Astrocyte (in vitro differentiated cells and primary cell): ENCODE data around the gene CEMP1. TPM values are rescaled to one million over a fixed set of nuclear protein-coding genes. Genes with fewer than 3 reads are reported as not detected.
A peak's percentile ranks its signal among the peaks of the same experiment; 100 is the strongest.
"Not testable (repeated sequence)": the region's sequence is repeated elsewhere in the genome, so short reads cannot be mapped to it uniquely, and the experiment has no call there.

ENCODE experiments used
- DNase-seq: peaks from one replicate; pipeline ENCODE4 v3.0.0-alpha.2; 2010; ENCODE audit warnings: low read depth
- FAIRE-seq: peaks from 2 replicates; lab custom pipeline; 2011; peaks lifted over from hg19 to GRCh38; lab: Jason Lieb, UNC
- H2AFZ ChIP-seq: 2 replicates; pipeline ENCODE4 v1.6.0; 2012; ENCODE audit warnings: low read depth, low read length, inconsistent platforms
- H3K27ac ChIP-seq: 2 replicates; pipeline ENCODE4 v1.5.1; 2011; ENCODE audit warnings: low read depth, low read length, inconsistent platforms
- H3K27me3 ChIP-seq: 2 replicates; pipeline ENCODE4 v1.6.0; 2011; ENCODE audit warnings: low read length, inconsistent platforms; ENCODE audit not compliant: insufficient read depth
- H3K36me3 ChIP-seq: 2 replicates; pipeline ENCODE4 v1.5.1; 2011; ENCODE audit warnings: low read length, inconsistent platforms; ENCODE audit not compliant: insufficient read depth
- H3K4me1 ChIP-seq: 2 replicates; pipeline ENCODE4 v1.5.1; 2011; ENCODE audit warnings: low read length, inconsistent platforms; ENCODE audit not compliant: insufficient read depth
- H3K4me2 ChIP-seq: 2 replicates; pipeline ENCODE4 v1.6.0; 2012; ENCODE audit warnings: low read length, inconsistent platforms
- H3K4me3 ChIP-seq: 2 replicates; pipeline ENCODE4 v1.5.1; 2011; ENCODE audit warnings: low read depth, mild to moderate bottlenecking, low read length, inconsistent platforms; ENCODE audit not compliant: insufficient read depth
- H3K79me2 ChIP-seq: 2 replicates; pipeline ENCODE4 v1.6.0; 2012; ENCODE audit warnings: mild to moderate bottlenecking, low read length, inconsistent platforms; ENCODE audit not compliant: insufficient read depth
- H3K9ac ChIP-seq: 2 replicates; pipeline ENCODE4 v1.6.0; 2012; ENCODE audit warnings: mild to moderate bottlenecking, low read length, inconsistent platforms
- H3K9me3 ChIP-seq: 2 replicates; pipeline ENCODE4 v1.5.1; 2012; ENCODE audit warnings: low read depth, mild to moderate bottlenecking, low read length, inconsistent platforms; ENCODE audit not compliant: insufficient read depth
- H4K20me1 ChIP-seq: 2 replicates; pipeline ENCODE4 v1.6.0; 2012; ENCODE audit warnings: low read length, inconsistent platforms; ENCODE audit not compliant: insufficient read depth
- H3K27ac Mint-ChIP-seq: one replicate; pipeline ENCODE4 v1.8.0; 2021; ENCODE audit warnings: mild to moderate bottlenecking, mixed read lengths; ENCODE audit not compliant: unreplicated experiment
- H3K27me3 Mint-ChIP-seq: one replicate; pipeline ENCODE4 v1.8.0; 2021; ENCODE audit warnings: low read depth, mixed read lengths; ENCODE audit not compliant: unreplicated experiment
- H3K36me3 Mint-ChIP-seq: one replicate; pipeline ENCODE4 v1.8.0; 2021; ENCODE audit warnings: low read depth, mixed read lengths; ENCODE audit not compliant: unreplicated experiment
- H3K4me1 Mint-ChIP-seq: one replicate; pipeline ENCODE4 v1.8.0; 2021; ENCODE audit warnings: low read depth, mixed read lengths; ENCODE audit not compliant: unreplicated experiment
- H3K4me3 Mint-ChIP-seq: one replicate; pipeline ENCODE4 v1.8.0; 2021; ENCODE audit warnings: mild to moderate bottlenecking, moderate library complexity, mixed read lengths; ENCODE audit not compliant: unreplicated experiment
- H3K9me3 Mint-ChIP-seq: one replicate; pipeline ENCODE4 v1.8.0; 2021; ENCODE audit warnings: mild to moderate bottlenecking, mixed read lengths; ENCODE audit not compliant: unreplicated experiment
- EZH2 ChIP-seq: IDR thresholded peaks from 2 replicates; pipeline ENCODE4 v1.6.1; 2012; ENCODE audit warnings: mild to moderate bottlenecking, low read length, inconsistent platforms; ENCODE audit not compliant: insufficient read depth
- total RNA-seq: library from RNA; stranded (reverse); gene quantifications from 2 replicates; pipeline ENCODE4 v1.2.1, GENCODE V29; 2021
- TF ChIP-seq, protein P1 (sequence below): IDR thresholded peaks from 2 replicates; pipeline ENCODE4 v1.5.1; 2011; ENCODE audit warnings: low read depth, mild to moderate bottlenecking, inconsistent platforms, low read length, moderate library complexity; ENCODE audit not compliant: insufficient read depth

Gene CEMP1
- total RNA-seq, 1 donor from 2014 or later: not detected

DNA sequence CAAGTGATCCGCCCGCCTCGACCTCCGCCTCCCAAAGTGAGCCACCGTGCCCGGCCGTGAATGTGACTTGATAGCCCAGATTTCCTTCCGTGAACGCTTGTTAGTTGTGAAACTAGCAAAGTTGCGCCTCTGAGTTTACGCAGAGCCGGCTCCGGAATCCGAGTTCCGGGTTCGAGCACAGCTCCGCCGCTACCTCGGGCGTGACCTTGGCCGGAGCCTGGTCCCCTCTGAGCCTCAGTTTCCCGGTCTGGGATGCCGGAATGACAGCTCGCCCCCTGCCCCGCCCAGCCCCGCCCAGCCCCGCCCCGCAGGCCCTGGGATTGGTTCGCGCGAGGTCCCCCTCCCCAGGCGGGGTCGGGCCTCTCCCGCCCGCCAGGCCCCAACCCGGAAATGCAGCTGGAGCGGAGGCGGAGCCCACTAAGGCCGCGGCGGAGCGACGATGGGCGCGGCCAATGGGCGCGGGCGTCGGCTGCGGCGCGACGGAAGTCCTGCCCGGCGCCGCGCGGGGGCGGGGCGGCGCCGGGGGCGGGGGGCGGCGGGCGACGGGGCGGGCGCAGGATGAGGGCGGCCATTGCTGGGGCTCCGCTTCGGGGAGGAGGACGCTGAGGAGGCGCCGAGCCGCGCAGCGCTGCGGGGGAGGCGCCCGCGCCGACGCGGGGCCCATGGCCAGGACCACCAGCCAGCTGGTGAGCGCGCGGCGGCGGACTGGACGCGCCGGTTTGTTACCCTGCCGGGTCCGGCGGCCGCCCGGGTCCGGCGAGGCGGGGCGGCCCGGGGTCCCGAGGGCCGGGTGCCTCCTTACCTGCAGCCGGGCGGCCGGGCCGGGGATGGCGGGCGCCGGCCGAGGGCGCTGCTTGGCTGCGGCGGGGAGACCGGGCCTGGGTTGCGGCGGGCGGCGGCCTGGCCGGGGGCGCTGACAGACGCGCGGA lies 6.5 kb upstream of the CEMP1 start, which contains the start of gene PDPK1:
TSS of gene PDPK1 (plus strand) at position 571 of the 929 bp plus-strand sequence. CDS start at position 663, 92 bp downstream.
- DNase-seq: peak; percentile 83
- Mint-ChIP-seq H3K27ac (peak within 1 kb of the TSS; percentile 80), H3K4me3 (peak within 1 kb of the TSS; percentile 88), H3K36me3 (peaks cover 2% of the 10 kb centered on the region), H3K27me3 (no peaks in the 10 kb centered on the region), H3K4me1 (peaks cover 27% of the 10 kb centered on the region), H3K9me3 (no peaks in the 10 kb centered on the region)
- H3K36me3 ChIP-seq: no peaks in the 10 kb centered on the region
- peaks cover 7% of the 10 kb centered on the region for H3K4me1 ChIP-seq
- H3K27me3 ChIP-seq: no peaks in the 10 kb centered on the region
- H2AFZ ChIP-seq: peak within 1 kb of the TSS; percentile 74
- H3K4me2 ChIP-seq: peak within 1 kb of the TSS; percentile 93
- H4K20me1 ChIP-seq: peaks cover 35% of the 10 kb centered on the region
- peak within 1 kb of the TSS; percentile 80 for H3K9ac ChIP-seq
- no peaks in the 10 kb centered on the region for H3K9me3 ChIP-seq
- peak within 1 kb of the TSS; percentile 28 for H3K27ac ChIP-seq
- no peak for FAIRE-seq
- TF ChIP-seq, protein P1, sequence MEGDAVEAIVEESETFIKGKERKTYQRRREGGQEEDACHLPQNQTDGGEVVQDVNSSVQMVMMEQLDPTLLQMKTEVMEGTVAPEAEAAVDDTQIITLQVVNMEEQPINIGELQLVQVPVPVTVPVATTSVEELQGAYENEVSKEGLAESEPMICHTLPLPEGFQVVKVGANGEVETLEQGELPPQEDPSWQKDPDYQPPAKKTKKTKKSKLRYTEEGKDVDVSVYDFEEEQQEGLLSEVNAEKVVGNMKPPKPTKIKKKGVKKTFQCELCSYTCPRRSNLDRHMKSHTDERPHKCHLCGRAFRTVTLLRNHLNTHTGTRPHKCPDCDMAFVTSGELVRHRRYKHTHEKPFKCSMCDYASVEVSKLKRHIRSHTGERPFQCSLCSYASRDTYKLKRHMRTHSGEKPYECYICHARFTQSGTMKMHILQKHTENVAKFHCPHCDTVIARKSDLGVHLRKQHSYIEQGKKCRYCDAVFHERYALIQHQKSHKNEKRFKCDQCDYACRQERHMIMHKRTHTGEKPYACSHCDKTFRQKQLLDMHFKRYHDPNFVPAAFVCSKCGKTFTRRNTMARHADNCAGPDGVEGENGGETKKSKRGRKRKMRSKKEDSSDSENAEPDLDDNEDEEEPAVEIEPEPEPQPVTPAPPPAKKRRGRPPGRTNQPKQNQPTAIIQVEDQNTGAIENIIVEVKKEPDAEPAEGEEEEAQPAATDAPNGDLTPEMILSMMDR: no peak
- no peak for TF ChIP-seq EZH2
- H3K79me2 ChIP-seq: peaks cover 36% of the 10 kb centered on the region
- peak within 1 kb of the TSS; percentile 71 for H3K4me3 ChIP-seq

DNA sequence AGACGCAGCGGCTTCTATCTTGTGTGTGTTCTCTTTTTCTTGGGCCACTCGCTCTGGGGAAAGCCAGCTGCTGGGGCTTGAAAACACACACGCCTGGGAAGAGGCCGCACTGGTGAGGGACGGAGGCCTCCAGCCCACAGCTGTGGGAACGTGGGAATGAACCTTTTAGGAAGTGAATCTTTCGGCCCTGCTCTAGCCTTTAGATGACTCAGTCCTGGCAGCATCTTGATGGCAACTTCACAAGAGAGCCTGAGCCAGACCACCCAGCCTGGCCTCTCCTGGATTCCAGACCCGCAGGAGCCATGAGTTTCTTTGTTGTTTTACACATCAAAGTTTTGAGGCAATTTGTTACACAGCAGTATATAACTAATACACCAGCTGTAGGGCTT lies 4.4 kb upstream of the CEMP1 start:
- no peak for TF ChIP-seq EZH2
- TF ChIP-seq, protein P1: no peak

DNA sequence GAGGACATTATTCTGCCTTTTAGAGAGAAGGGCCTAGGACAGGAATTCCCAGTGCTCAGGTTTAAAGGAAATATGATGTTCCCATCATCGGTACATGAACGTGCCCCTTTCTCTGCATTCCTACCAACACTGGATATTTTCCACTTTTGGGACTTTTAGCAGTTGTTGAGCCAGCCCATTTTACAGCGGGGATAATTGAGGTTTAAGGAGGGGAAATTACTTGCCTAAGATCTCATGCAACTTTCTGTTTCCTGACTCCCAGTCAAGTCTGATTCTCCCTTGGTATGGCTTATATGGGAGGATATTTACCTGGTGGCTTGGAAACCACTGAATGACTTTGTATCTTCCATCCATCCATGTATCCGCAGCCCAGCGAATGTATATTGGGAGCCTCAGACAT lies 3.1 kb upstream of the CEMP1 start:
- H3K27me3 Mint-ChIP-seq, H3K27ac Mint-ChIP-seq, H3K9me3 Mint-ChIP-seq, H3K4me3 Mint-ChIP-seq, H3K4me3 ChIP-seq, H3K36me3 ChIP-seq, H3K27me3 ChIP-seq, DNase-seq, H3K9ac ChIP-seq, H3K79me2 ChIP-seq, H3K4me2 ChIP-seq, H3K27ac ChIP-seq, FAIRE-seq, H2AFZ ChIP-seq, H3K9me3 ChIP-seq, H3K36me3 Mint-ChIP-seq, H4K20me1 ChIP-seq: not testable (repeated sequence)
- peaks cover 18% of the 10 kb centered on the region for H3K4me1 Mint-ChIP-seq
- peaks cover 20% of the 10 kb centered on the region for H3K4me1 ChIP-seq

More for the DNA sequence above, 4.4 kb upstream of the CEMP1 start:
- no peaks in the 10 kb centered on the region for H3K9me3 ChIP-seq
- no peaks in the 10 kb centered on the region for H3K27me3 Mint-ChIP-seq
- H3K79me2 ChIP-seq: peaks cover 22% of the 10 kb centered on the region
- no peak overlapping the region for H3K4me3 ChIP-seq
- H3K27ac ChIP-seq: peak overlapping the region; percentile 12
- peaks cover 2% of the 10 kb centered on the region for H3K36me3 Mint-ChIP-seq
- peak overlapping the region; percentile 87 for H3K27ac Mint-ChIP-seq
- H3K4me1 ChIP-seq: peaks cover 20% of the 10 kb centered on the region
- DNase-seq (peak; percentile 64), FAIRE-seq (no peak)
- peak overlapping the region; percentile 13 for H3K4me2 ChIP-seq
- H3K27me3 ChIP-seq: no peaks in the 10 kb centered on the region
- peaks cover 22% of the 10 kb centered on the region for H4K20me1 ChIP-seq
- H3K4me3 Mint-ChIP-seq: peak overlapping the region; percentile 76
- H3K36me3 ChIP-seq: no peaks in the 10 kb centered on the region
- H3K9me3 Mint-ChIP-seq: no peaks in the 10 kb centered on the region
- no peak overlapping the region for H2AFZ ChIP-seq
- H3K9ac ChIP-seq: no peak overlapping the region
- H3K4me1 Mint-ChIP-seq: peaks cover 22% of the 10 kb centered on the region
